ENCODE data around the gene EFCAB14.
"Not testable (repeated sequence)": the region's sequence is repeated elsewhere in the genome, so short reads cannot be mapped to it uniquely, and the experiment has no call there.

The EFCAB14 gene

DNA sequence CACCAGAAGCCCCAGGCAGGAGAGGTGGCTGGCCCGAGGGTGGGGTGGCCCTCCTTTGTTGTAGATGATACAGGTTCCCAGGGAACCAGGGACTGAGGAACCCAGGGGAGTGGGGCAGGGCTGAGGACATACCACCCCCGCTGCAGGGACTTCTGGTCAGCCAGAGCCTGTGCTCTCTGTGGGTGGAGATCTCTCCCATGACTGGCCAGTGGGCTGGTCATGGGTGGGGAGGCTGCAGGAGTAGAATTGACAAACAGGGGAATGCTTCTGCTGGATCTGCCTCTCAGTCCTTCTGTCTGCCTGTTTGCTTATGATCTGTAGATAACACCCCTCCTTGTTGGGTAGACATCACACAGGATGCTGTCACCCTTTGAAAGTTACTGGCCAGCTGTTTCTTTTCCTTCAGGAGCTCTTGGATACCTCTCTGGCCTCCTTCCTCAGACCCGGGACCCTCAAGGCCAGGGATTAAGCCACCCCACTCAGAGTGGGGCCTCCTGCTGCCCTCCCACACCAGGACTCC lies 2.8 kb upstream of the EFCAB14 start:
- DNase-seq = no peak

DNA sequence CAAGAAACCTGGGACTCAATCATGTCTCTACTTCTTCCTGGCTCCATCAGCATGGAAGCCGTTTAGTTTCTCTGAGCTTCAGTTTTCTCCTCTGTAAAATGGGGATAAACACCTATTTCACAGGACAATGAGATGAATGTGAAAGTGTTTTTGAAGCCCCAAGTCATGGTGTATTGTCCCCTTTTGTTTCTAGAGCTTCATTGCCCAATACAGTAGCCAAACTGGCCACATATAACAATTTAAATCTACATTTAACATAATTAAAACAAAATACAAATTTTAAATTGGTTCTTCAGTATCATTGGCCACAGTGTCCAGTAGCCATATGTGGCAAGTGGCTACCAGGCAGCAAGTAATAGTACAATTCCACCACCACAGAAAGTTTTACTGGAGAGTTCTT lies 2.3 kb upstream of the EFCAB14 start:
- no peak for DNase-seq

DNA sequence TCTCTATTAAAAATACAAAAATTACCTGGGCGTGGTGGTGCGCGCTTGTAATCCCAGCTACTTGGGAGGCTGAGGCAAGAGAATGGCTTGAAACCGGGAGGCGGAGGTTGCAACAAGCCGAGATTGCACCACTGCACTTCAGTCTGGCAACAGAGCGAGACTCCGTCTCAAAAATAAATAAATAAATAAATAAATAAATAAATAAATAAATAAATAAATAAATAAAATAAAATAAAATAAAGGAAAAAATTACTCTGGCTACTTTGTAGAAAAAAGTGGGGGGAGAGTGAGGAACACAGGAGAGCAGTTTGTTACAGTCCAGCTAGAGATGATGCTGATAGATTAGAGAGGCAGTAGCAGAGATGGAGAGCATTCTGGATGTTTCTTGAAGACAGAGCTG lies 1.4 kb upstream of the EFCAB14 start:
- not testable (repeated sequence) for DNase-seq

DNA sequence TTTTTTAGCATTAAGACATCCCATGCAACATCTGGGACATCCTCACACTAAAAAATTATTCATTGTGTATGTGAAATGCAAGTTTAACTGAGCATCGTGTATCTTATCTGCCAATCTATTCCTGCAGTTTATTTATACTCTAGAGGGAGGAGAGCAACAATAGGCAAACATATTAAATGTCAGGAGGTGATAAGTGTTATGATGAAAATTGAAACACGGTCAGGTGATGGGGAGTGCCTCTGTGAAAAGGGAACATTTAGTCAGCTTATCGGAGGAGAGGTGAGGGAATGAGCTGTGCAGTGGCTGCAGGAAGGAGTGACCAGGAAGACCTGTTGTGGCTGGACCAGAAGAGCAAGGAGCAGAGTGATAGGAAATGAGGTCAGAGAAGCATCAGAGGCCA lies 775 bp upstream of the EFCAB14 start:
- DNase-seq = no peak

DNA sequence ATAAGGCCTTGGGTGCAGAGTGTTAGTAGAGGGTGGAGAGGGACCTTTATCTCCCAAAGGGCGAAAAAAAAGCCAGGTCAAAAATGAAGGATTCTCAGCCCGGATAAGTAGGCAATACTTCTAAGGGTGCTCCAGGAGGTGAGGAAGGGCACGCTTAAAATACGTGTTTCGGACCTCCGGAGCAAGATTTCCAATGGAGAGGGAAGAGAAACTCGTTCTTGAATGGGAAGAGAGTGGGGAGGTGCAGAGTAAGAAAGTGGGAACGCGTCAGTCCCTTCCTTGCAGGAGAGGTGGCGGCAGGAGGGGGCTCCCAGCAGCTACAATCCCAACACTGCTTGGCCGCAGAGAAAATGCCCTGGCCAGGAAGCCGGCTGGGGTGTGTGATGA lies 581 bp downstream of the EFCAB14 start:
- DNase-seq = no peak

DNA sequence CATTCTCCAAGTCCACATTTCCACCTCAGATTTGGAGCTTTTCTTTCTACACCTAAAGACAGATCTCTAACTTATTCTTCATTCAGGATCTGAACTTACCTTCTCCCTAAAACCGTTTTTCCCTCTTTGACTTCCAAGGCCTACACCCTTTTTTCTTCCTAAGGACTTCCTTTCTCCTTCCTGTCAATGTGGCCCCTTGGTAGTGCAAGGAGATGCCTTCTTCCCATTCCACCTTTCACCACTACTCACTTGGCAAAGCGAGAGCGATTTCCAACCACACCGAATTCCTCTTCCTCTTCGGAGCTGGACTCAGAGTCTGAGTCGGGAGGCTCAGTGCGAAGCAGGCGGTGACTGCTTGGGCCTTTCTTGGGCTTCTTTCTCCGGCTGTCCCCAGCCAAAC lies 1.3 kb downstream of the EFCAB14 start:
- no peak for DNase-seq

DNA sequence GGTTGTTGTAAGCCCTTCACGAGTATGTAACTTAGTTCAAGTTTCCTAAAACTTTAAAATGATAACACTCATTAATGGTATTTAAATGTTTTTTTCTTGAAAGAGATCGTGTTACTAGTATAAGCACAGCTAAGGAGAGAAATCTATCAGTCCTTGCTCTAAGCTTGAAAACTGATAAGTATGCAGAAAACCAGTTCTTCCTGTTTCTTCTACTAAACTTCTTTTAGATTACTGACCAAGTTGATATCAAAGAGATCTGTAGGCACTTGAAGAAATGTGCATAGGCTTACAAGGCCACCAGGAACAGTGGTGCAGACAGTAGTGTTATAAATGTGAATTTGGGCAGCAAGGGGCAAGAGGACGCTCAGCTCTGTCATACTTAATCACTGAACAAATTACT lies 3.9 kb downstream of the EFCAB14 start:
- DNase-seq = no peak

DNA sequence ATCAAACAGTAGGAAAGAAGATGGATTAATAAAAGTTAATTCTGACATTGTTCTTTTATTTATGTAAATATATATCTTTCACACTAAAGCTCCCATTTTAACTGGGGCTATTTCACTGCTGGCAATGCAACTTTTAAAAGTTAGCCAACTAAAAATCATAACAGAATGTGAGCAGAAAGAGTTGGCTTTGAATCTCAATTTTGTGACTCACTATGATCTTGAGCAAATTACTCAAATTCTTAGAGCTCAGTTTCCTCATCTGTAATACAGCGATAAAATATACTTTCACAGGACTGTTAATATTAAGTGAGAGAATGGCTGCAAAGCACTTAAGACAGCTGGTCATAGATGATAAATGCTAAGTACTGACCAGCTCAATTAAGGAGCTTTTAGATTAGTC lies 10.8 kb downstream of the EFCAB14 start:
- DNase-seq = no peak

DNA sequence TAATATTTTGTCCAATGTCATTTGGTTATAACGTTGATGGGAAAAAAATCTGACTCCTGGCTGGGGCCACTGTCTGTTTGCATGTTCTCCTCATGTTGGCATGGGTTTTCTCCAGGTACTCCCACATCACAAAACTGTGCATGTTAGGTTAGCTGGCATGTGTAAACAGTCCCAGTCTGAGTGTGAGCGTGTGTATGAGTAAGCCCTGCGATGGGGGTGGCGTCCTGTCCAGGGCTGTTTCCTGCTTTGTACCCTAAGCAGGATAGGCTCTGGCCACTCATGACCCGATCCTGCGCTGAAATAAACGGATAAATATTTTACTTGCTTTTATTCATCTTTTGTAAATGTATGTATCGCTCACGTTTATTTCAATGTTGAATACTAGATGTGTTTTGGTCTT lies 13.5 kb downstream of the EFCAB14 start:
- no peak for DNase-seq

DNA sequence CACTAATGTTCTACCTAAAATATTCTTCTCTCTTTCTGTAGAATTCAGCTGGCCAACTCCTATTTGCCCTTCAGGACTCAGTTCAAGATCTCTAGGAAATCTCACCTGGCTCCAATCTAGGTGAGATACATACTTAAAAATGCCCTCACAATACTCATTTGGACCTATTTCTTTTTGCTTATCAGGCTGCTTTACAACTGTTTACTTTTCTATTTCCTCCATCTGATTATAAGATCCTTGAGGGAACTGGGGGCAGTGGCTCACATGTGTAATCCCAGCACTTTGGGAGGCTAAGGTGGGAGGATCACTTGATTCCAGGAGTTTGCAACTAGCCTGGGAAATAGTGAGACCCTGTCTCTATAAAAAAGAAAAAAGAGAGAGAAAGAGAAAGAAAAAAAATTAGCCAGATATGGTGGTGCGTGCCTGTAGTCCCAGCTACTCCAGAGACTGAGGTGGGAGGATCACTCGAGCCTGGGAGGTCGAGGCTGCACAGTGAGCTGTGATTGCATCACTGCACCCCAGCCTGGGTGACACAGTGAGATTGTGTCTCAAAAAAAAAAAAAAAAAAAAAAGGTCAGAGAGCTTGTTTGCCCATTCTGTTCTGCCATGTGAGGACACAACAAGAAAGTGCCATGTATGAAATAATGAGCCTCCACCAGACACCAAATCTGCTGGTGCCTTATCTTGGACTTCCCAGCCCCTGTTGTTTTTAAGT lies 14.8 kb downstream of the EFCAB14 start:
- DNase-seq = no peak

DNA sequence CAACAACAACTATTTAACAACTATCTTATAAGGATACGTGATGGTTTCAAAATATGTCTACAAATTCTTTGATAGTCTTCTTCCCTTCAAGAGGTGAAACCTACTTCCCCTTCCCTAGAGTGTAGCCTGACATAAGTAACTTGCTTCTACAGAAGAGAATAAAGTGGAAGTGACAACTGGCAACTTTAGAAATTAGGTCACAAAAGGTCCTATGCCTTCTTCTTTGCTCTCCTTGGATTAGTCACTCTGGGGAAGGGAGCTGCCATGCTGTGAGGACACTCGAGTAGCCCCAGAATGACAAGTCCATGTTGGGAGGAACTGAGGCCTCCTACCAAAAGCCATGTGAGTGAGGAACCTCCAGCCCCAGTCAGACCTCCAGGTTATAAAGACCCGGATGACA lies 19.2 kb downstream of the EFCAB14 start:
- DNase-seq = no peak

DNA sequence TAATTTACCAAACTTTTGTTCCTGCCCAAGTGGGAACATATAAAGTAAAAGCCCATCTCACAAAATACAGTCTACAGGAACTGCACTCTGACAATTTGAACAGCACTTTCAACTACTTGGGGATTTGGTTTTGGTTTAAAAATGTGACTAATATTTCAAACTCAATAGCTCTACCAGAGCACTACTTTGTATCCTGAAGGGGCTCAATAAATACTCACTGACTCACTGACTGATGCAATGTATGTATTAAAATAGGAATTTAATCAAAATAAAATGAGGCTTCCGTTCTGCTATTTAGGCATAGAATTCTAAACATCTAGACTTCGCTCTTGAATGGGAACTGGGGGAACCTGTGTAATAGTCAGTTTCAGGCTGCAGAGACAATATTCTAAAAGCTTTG lies 21.9 kb downstream of the EFCAB14 start:
- DNase-seq = no peak

DNA sequence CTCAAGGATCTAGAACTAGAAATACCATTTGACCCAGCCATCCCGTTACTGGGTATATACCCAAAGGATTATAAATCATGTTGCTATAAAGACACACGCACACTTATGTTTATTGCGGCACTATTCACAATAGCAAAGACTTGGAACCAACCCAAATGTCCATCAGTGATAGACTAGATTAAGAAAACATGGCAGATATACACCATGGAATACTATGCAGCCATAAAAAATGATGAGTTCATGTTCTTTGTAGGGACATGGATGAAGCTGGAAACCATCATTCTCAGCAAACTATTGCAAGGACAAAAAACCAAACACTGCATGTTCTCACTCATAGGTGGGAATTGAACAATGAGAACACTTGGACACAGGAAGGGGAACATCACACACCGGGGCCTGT lies 24.2 kb downstream of the EFCAB14 start:
- not testable (repeated sequence) for DNase-seq

DNA sequence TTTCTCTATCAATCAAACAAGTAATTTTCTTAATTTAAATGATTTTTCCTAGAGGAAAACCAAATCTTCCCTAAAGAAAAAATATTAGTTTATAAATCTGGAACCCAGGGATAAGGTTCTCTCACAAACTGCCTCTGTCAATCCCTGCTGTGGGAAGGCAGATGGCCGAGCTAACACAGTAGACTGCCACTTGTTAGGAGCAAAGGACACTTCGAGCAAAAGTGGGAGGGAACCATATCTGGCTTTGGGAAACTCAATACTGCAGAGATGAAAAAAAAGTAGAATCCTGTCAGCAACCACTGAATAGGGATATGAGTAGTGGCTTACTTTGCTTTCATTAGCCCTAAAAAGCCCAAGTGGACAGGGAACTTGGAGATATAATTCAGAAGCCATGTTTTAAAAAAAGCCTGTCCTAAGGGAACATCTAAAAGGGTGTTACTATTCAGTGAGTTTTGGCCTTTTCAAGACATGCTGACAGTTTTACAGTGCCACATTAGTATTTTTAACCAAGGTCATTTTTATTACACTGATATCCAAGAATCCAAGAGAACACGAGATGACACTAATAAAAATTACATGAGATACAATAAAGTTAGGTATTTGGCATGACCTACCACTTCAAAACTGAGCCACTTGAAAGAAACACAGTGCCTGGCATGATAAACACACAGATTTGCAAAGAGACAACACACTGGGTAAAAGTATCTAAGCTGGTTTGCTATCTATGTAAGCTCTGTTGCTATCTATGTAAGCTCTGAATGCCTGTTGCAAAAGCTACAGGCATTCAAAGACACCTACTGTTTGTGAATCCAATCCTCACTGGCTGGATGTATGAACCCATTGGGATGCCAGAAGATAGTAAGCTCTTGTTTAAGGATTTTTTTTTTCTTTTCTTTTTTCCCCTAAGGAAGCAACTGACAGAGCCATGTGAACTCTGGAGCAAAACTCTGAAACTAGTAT lies 25.8 kb downstream of the EFCAB14 start:
- no peak for DNase-seq

DNA sequence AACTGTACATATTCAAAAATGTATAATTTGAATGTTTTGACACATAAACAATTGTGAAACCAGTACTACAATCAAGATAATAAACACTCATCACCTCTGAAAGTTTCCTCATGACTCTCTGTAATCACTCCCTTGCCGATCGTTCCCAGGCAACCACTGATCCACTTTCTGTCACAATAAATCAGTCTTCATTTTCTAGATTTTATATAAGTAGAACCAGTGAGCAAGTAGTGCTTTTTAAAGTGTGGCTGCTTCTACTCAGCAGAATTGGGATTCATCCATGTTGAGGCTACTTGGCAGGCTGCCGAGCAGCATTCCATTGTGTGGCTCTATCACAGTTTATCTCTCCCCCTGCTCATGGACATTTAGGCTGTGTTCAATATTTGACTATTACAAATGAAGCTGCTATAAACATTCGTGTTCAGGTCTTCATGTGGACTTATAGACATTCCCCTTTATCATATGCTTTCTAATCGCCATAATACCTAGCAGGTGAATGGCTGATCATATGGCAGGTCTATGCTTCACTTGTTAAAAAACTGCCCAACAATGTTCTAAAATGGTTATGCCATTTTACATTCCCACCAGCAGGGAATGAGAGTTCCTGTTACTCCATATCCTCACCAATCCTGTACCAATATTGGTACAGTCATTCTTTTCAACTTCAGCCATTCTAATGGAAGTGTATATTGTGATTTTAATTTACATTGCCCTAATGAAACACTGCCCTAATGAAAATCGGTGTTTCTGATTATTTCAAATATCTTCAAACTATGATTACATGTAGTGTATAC lies 26.7 kb downstream of the EFCAB14 start:
- no peak for DNase-seq

DNA sequence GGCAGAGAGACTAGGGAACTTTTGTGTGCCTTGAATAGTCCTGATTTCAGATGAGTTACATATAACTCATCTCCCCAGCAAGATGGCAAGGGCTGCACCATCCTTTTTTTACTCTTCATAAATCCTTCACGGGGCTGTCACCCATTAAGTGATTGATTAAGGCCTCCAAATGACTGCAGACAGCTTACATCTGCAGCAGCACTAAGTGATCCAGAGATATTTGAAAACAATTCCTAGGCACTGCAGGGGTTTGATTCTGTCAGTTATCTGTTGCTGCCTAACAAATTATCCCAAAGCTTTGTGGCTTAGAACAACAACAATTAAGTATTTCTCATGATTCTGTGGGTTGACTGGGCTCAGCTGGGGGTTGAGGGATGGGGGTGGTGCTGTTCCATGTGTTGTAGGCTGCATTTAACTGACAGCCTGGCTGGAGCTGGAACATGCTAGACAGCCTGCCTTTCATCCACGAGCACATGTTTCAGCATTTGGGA lies 27.9 kb downstream of the EFCAB14 start:
- no peak for DNase-seq

DNA sequence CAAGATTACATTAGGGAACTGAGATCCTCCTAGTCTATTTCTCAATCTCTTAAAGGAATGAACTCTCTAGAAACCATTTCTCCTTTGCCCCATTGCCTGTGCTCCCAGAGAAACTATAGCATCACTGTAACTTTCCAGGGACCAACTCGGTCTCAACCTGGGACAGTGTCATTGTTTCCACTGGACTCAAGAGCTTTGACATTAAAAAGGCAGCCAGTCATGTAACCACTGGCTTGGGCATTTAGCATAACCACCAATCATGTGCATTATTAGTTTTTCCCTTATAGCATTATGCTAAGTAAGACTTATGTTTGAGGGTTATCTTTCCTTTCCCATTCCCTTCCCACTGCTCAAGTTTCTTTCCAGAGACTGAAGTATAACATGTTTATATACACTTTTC lies 29.0 kb downstream of the EFCAB14 start:
- no peak for DNase-seq

DNA sequence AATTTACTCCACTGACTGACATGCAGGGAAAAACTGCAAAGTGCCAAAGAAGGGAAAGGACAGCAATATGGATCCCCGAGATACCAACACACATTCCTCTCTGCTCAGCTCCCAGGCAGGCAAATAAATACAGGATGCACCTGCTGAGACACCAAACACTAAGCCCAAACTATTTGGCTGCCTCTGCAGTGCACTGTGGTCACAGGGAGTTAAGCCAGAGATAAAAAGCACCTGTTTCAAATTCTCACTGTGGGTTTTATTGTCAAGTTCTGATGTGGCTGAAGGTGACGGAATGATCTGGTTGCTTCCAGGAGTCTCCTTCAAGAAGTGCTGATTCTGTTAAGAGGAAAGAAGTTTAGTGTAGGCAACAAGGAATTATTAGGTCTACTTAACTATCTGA lies 29.6 kb downstream of the EFCAB14 start:
- DNase-seq = no peak

DNA sequence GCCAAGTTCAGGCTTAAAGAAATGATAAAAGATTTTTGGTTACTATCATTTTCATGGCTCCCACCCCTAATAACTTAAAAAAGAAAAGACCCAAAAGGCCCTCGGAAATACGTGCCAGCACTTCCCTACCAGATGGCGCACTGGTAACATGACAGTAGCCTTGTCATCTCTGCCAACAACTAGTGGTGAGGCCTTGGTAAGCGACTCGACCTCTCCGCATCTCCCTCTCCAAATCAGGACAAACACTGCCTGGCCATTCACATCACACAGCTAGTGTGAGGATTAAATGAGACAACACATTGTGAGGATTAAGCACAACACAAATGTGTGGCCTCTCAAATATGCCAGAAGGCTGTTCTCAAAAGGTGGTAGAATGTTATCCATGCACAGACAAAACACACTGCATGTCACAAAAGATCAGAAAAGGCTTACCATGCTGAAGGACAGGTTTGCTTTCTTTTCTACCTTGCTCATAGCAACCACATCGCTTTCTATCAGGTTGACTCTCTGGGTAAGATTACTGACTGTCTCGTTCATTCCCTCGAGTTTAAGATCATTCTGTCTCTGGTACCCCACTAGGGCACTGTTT lies 30.9 kb downstream of the EFCAB14 start:
- no peak for DNase-seq

DNA sequence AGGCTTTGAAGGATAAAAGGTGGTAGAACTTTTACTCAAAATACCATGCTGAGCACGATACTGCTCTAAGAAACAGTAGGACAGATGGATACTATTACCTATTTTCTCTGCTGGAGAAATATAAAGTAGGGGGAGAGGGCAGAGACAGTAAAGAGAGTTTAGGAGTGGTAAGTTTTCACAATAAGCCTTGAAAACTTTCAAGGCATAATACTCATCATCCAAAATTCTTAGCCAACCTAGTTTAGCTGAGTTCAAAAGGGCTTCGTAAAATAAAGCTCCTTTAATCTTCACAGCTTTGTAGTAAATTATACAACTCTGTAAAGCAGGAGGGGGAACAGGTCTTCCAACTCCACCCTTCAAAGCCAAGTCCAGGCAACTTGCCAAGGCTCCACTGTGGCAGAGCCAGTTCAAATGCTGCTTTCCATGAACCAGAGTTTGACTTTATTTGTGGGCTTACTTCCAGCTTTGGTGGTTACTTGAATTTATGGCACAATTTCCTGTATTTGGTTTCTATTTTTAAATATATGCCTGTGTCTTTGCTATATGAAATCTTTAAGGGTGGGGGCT lies 31.7 kb downstream of the EFCAB14 start:
- no peak for DNase-seq

DNA sequence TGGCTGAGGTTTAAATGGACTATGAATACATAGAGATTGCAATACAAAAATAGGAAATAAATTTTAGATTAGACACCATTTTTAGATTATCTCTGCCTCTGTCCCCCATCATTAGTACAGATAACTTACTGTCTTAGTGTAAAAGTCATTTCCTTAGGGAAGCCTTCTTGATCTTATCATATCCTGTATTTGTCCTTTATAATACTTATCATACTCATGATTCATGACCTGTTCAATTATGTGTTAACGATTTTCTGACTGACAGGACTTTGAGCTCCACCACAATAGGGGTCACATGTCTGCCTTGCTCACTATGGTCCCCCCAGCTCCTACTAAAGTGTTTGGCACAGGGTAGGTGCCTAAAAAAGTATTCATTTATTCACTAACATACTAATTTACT lies 32.7 kb downstream of the EFCAB14 start:
- DNase-seq = no peak

DNA sequence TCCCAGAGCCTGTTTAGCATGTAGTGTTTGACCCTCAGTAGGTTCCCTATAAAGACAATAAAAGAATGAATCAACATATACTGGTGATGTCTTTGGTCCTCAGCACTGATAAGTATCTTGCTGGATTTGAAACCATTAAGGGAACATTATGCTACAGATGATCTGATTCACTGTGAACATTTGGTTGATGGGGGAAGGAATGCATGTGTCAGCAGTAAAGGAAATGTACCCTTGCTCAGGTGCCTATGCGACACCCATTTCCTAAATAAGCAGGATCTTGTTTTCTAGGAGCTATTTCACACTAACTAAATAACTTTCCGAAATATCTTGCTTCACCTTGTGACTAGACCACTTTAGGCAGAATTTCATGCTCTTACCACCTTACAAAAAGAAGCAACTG lies 34.2 kb downstream of the EFCAB14 start:
- DNase-seq = no peak

Measured in activated naive CD4-positive, alpha-beta T cell treated with Interleukin-2 at 50 U/mL for 16 hours (primary cell).